CD14-positive monocyte (primary cell): Measurements from ENCODE around the gene PMFBP1. TPM values are rescaled to one million over a fixed set of nuclear protein-coding genes. Genes with fewer than 3 reads are reported as not detected.

ENCODE experiments used
- DNase-seq, 3 donors: peaks; one replicate each; pipeline ENCODE4 v3.0.0-alpha.2; 2011 to 2022
- H2AFZ ChIP-seq: 2 replicates; pipeline ENCODE4 v1.6.0; 2012; ENCODE audit warnings: mild to moderate bottlenecking, low read depth, low read length, inconsistent platforms; ENCODE audit not compliant: insufficient read depth, poor library complexity, severe bottlenecking
- H3K27ac ChIP-seq, 2 donors: 1 replicate in 1 of 2; 2 replicates in 1 of 2; pipeline ENCODE4 v1.5.1; 2012 to 2013; ENCODE audit warnings: low read length in 2 of 2, control low read depth in 1 of 2, inconsistent platforms in 1 of 2, low read depth in 1 of 2, mild to moderate bottlenecking in 1 of 2
- H3K27me3 ChIP-seq, 2 donors: one replicate each; pipeline versions ENCODE4 v1.6.0 to v1.6.1; 2011 to 2013; ENCODE audit warnings: low read length in 2 of 2; ENCODE audit not compliant: control insufficient read depth in 2 of 2, insufficient read depth in 2 of 2
- H3K36me3 ChIP-seq, 2 donors: replicated peaks in 1 of 2; 1 replicate in 1 of 2; 2 replicates in 1 of 2; pipeline versions ENCODE4 v1.5.1 to v1.6.1; 2012 to 2013; ENCODE audit warnings: low read length in 2 of 2, control low read depth in 1 of 2, inconsistent platforms in 1 of 2, mild to moderate bottlenecking in 1 of 2; ENCODE audit not compliant: insufficient read depth in 2 of 2, control insufficient read depth in 1 of 2
- H3K4me1 ChIP-seq, 2 donors: 1 replicate in 1 of 2; 2 replicates in 1 of 2; pipeline versions ENCODE4 v1.5.1 to v1.6.1; 2012 to 2013; ENCODE audit warnings: low read length in 2 of 2, control low read depth in 1 of 2, inconsistent platforms in 1 of 2, mild to moderate bottlenecking in 1 of 2, moderate library complexity in 1 of 2; ENCODE audit not compliant: insufficient read depth in 2 of 2, control insufficient read depth in 1 of 2
- H3K4me2 ChIP-seq: replicated peaks from 2 replicates; pipeline ENCODE3; 2012; ENCODE audit warnings: low read length, moderate library complexity, mild to moderate bottlenecking; ENCODE audit not compliant: poor library complexity, severe bottlenecking; ENCODE audit errors: extremely low read depth
- H3K4me3 ChIP-seq, 3 experiments: fragments of 200-600 bp in 1 of 3; sonication (generic) in 1 of 3; replicated peaks in 1 of 3; 1 replicate in 2 of 3; 2 replicates in 1 of 3; pipeline ENCODE4 v1.5.1; 2011 to 2013; ENCODE audit warnings: low read length in 3 of 3, mild to moderate bottlenecking in 3 of 3, control low read depth in 2 of 3, low read depth in 2 of 3, inconsistent platforms in 1 of 3, moderate library complexity in 1 of 3
- H3K79me2 ChIP-seq: 2 replicates; pipeline ENCODE4 v1.6.0; 2012; ENCODE audit warnings: mild to moderate bottlenecking, control low read depth, inconsistent platforms, low read length, moderate library complexity; ENCODE audit not compliant: insufficient read depth
- H3K9ac ChIP-seq: 2 replicates; pipeline ENCODE4 v1.6.0; 2017; ENCODE audit warnings: low read length, mild to moderate bottlenecking; ENCODE audit not compliant: insufficient read depth, poor library complexity, severe bottlenecking
- H3K9me3 ChIP-seq, 2 donors: replicated peaks in 1 of 2; 1 replicate in 1 of 2; 2 replicates in 1 of 2; pipeline versions ENCODE4 v1.5.1 to v1.6.1; 2012 to 2013; ENCODE audit warnings: low read length in 2 of 2, control low read depth in 1 of 2; ENCODE audit not compliant: control insufficient read depth in 1 of 2, insufficient read depth in 1 of 2
- H4K20me1 ChIP-seq: 2 replicates; pipeline ENCODE4 v1.6.0; 2012; ENCODE audit warnings: mild to moderate bottlenecking, low read length, control low read depth, moderate library complexity; ENCODE audit not compliant: insufficient read depth
- H3K27ac Mint-ChIP-seq, 7 donors: one replicate each; pipeline ENCODE4 v1.8.0; 2020; ENCODE audit warnings: mild to moderate bottlenecking in 7 of 7, mixed read lengths in 7 of 7, moderate library complexity in 6 of 7, inconsistent platforms in 2 of 7
- H3K27me3 Mint-ChIP-seq, 3 donors: one replicate each; pipeline ENCODE4 v1.8.0; 2021 to 2022; ENCODE audit warnings: low read depth in 3 of 3, mild to moderate bottlenecking in 3 of 3, mixed read lengths in 3 of 3, moderate library complexity in 3 of 3, inconsistent platforms in 1 of 3
- H3K36me3 Mint-ChIP-seq, 2 donors: one replicate each; pipeline ENCODE4 v1.8.0; 2020; ENCODE audit warnings: mixed read lengths in 2 of 2, inconsistent platforms in 1 of 2, mild to moderate bottlenecking in 1 of 2
- H3K4me1 Mint-ChIP-seq: one replicate; pipeline ENCODE4 v1.8.0; 2020; ENCODE audit warnings: mild to moderate bottlenecking, mixed read lengths
- H3K4me3 Mint-ChIP-seq, 2 donors: one replicate each; pipeline ENCODE4 v1.8.0; 2020; ENCODE audit warnings: mild to moderate bottlenecking in 2 of 2, mixed read lengths in 2 of 2, moderate library complexity in 1 of 2
- H3K9me3 Mint-ChIP-seq, 7 donors: one replicate each; pipeline ENCODE4 v1.8.0; 2020 to 2022; ENCODE audit warnings: mixed read lengths in 7 of 7, mild to moderate bottlenecking in 6 of 7, moderate library complexity in 6 of 7, inconsistent platforms in 2 of 7
- CTCF ChIP-seq: fragments of 200-600 bp; IDR thresholded peaks from one replicate; pipeline ENCODE4 v1.8.0; 2022; ENCODE audit warnings: antibody characterized with exemption, mild to moderate bottlenecking
- WGBS: methylation state at CpG from one replicate; pipeline ENCODE4 v1.1.5; 2013; ENCODE audit warnings: missing lambda C conversion rate; ENCODE audit not compliant: insufficient coverage; 5-methylcytosine and 5-hydroxymethylcytosine counted together
- intact Hi-C, 2 donors: fragments of 100-400 bp; cut with micrococcal nuclease; formaldehyde crosslinking; loops; one replicate each; pipeline versions ENCODE4 v1.15.0 to v1.15.1; 2023
- polyA plus RNA-seq, 3 donors: library from polyadenylated mRNA; depleted of rRNA in 1 of 3; unstranded in 2 of 3; stranded (reverse) in 1 of 3; fragments of 300-500 nt in 2 of 3; fragments of >200 nt in 1 of 3; fragmentation: Illumina TruSeq in 2 of 3; gene quantifications; 1 replicate in 2 of 3; 2 replicates in 1 of 3; pipeline ENCODE4 v1.2.3, GENCODE V29; 2012 to 2021

Gene PMFBP1
- polyA plus RNA-seq, 3 donors: 0.15 to 0.87 (median 0.18) TPM

GRCh38 chr16:72201387-72201786, 29.4 kb upstream of the PMFBP1 start:
- H3K9me3 Mint-ChIP-seq: peaks cover 0 to 9% (median 2%) of the 10 kb centered on the region in 7 donors

GRCh38 chr16:72199761-72200337, 27.9 kb upstream of the PMFBP1 start:
- Histone ChIP-seq H3K9ac (no peak overlapping the region), H4K20me1 (no peaks in the 10 kb centered on the region), H3K27me3 (no peaks in the 10 kb centered on the region), H2AFZ (no peak overlapping the region), H3K4me2 (no peak overlapping the region), H3K36me3 (no peaks in the 10 kb centered on the region), H3K79me2 (no peaks in the 10 kb centered on the region), H3K9me3 (no peaks in the 10 kb centered on the region), H3K4me1 (peaks cover 37 to 44% of the 10 kb centered on the region in 2 donors), H3K4me3 (no peak overlapping the region), H3K27ac (no peak overlapping the region)
- DNase-seq: no peak
- no peak for TF ChIP-seq CTCF
- H3K36me3 Mint-ChIP-seq: no peaks in the 10 kb centered on the region
- H3K4me1 Mint-ChIP-seq: peaks cover 48% of the 10 kb centered on the region
- H3K4me3 Mint-ChIP-seq: no peak overlapping the region
- intact Hi-C loops: loop anchor here in 1 of 2 donors (5.0 to 10.0 kb wide), 2 partner anchors 735 to 862 kb away; no protein-coding TSS in a partner anchor
- no peaks in the 10 kb centered on the region for H3K27me3 Mint-ChIP-seq
- H3K27ac Mint-ChIP-seq: peak overlapping the region in 4 of 7 donors; percentile 27 to 82 (median 45)
- WGBS: 100% methylated on average over 4 of the region's 5 CpGs
- H3K9me3 Mint-ChIP-seq: peaks cover 0 to 9% (median 2%) of the 10 kb centered on the region in 7 donors

More at GRCh38 chr16:72201387-72201786, 29.4 kb upstream of the PMFBP1 start:
- Histone ChIP-seq H4K20me1 (no peaks in the 10 kb centered on the region), H3K27me3 (no peaks in the 10 kb centered on the region), H2AFZ (no peak overlapping the region), H3K79me2 (no peaks in the 10 kb centered on the region), H3K36me3 (no peaks in the 10 kb centered on the region), H3K9ac (no peak overlapping the region), H3K9me3 (no peaks in the 10 kb centered on the region), H3K4me2 (no peak overlapping the region), H3K4me3 (no peak overlapping the region), H3K27ac (peak overlapping the region in 1 of 2 donors; percentile 100), H3K4me1 (peaks cover 37 to 44% of the 10 kb centered on the region in 2 donors)
- Mint-ChIP-seq H3K27ac (peak overlapping the region; percentile 99 to 100 (median 100)), H3K4me1 (peaks cover 46% of the 10 kb centered on the region), H3K36me3 (no peaks in the 10 kb centered on the region), H3K27me3 (no peaks in the 10 kb centered on the region), H3K4me3 (no peak overlapping the region)
- WGBS: 92% methylated on average over 1 of the region's 2 CpGs
- no peak for DNase-seq
- TF ChIP-seq CTCF: no peak
- intact Hi-C loops: loop anchor here in 1 of 2 donors (5.0 to 10.0 kb wide), 2 partner anchors 733 to 861 kb away; no protein-coding TSS in a partner anchor
